Right cardiac atrium (tissue), 5 donors: ENCODE data around the gene CLCF1. TPM values are rescaled to one million over a fixed set of nuclear protein-coding genes. Genes with fewer than 3 reads are reported as not detected.

ENCODE experiments used
- ATAC-seq, 2 donors: fragments of 200-7000 bp; cut with Tn5 transposase; one replicate each; pipeline versions ENCODE4 v1.8.0 to v1.9.1; 2020; ENCODE audit warnings: moderate library complexity in 2 of 2, mild to moderate bottlenecking in 1 of 2
- DNase-seq, 3 donors: peaks; one replicate each; pipeline ENCODE4 v3.0.0-alpha.2; 2020
- H3K27ac ChIP-seq: one replicate; pipeline ENCODE4 v1.5.1; 2013; ENCODE audit warnings: mild to moderate bottlenecking, low read length, control low read depth, moderate library complexity
- H3K27me3 ChIP-seq: one replicate; pipeline ENCODE4 v1.6.1; 2013; ENCODE audit not compliant: control insufficient read depth, insufficient read depth
- H3K4me1 ChIP-seq: one replicate; pipeline ENCODE4 v1.6.1; 2013; ENCODE audit warnings: low read length; ENCODE audit not compliant: control insufficient read depth, insufficient read depth
- H3K4me3 ChIP-seq: one replicate; pipeline ENCODE4 v1.5.1; 2013; ENCODE audit warnings: low read length, control low read depth
- H3K9me3 ChIP-seq: one replicate; pipeline ENCODE4 v1.6.1; 2013; ENCODE audit warnings: low read length; ENCODE audit not compliant: control insufficient read depth
- WGBS: extraction: QIAGEN DNeasy Blood & Tissue Kit; methylation state at CpG from one replicate; pipeline ENCODE4 v1.1.7; 2013; 5-methylcytosine and 5-hydroxymethylcytosine counted together
- intact Hi-C, 4 donors: fragments of 100-400 bp; cut with DNase I; formaldehyde crosslinking; loops; one replicate each; pipeline versions ENCODE4 v1.11.0 to v1.14.0; 2022 to 2023
- long read RNA-seq, 4 donors: library from polyadenylated mRNA; unstranded; transcript quantifications; one replicate each; pipeline ENCODE4 v2.0.0, GENCODE V29; 2020 to 2021
- polyA plus RNA-seq: library from polyadenylated mRNA; stranded (reverse); fragments of 200-250 nt; gene quantifications from one replicate; pipeline ENCODE4 v1.2.3, GENCODE V29; 2013
- total RNA-seq, 4 donors: library from RNA; stranded (reverse); fragmentation: NEBNext Ultra II Directional; extraction: Animal tissue kit (Norgen Biotek cat#: 25700); gene quantifications; one replicate each; pipeline ENCODE4 v1.2.1, GENCODE V29; 2021
- donor health status: healthy with polysubstance abuse.
- donor health status: DM: no; HTN: yes; CAD: no.
- donor health status: DM: no; HTN: no; CAD: no.
- donor health status: DM: no; HTN: yes; CAD: no; lungs with severe emphysema.
- donor health status: DM: yes; HTN: yes; CAD: no.

CLCF1 gene
- total RNA-seq (1 to 10 TPM; 2.9 to 6.1 (median 3.0) TPM), polyA plus RNA-seq (3.7 TPM)
- long read RNA-seq, donor 1, partial matches to known transcripts = 3 of 16 reads
- long read RNA-seq, donor 1, other reads (novel, unspliced or antisense) = 10 of 16 reads
- long read RNA-seq, donor 2, partial matches to known transcripts = 1 of 6 reads
- long read RNA-seq, donor 2, other reads (novel, unspliced or antisense) = 5 of 6 reads
- long read RNA-seq, donor 3, transcript CLCF1-201 (3 exons, 1,844 nt) = major isoform, 5 of 21 reads
- long read RNA-seq, donor 3, partial matches to known transcripts = 8 of 21 reads
- long read RNA-seq, donor 3, other reads (novel, unspliced or antisense) = 8 of 21 reads
- long read RNA-seq, donor 4, partial matches to known transcripts = 1 of 12 reads
- long read RNA-seq, donor 4, other reads (novel, unspliced or antisense) = 11 of 12 reads

- peak within 1 kb of the TSS; percentile 94 for H3K4me3 ChIP-seq
- peak; percentile 82 to 92 (median 89) for DNase-seq
- intact Hi-C loops = no loop called here
- H3K27ac ChIP-seq = peak within 1 kb of the TSS; percentile 87
- H3K27me3 ChIP-seq = no peaks in the 10 kb centered on the region
- peak; percentile 67 to 75 for ATAC-seq
- peaks cover 11% of the 10 kb centered on the region for H3K4me1 ChIP-seq
- under 1% methylated on average over 65 of the region's 76 CpGs for WGBS
- no peaks in the 10 kb centered on the region for H3K9me3 ChIP-seq
Observed at GRCh38 chr11:67372993-67373647, at the start of gene CLCF1. TSS of gene CLCF1 (minus strand) at chr11:67373598. CDS start at chr11:67373539, 59 bp downstream.

GRCh38 chr11:67422891-67423290 is 49.5 kb upstream of the CLCF1 start:
- no peak for DNase-seq
- Histone ChIP-seq H3K4me1 (peaks cover 7% of the 10 kb centered on the region), H3K27me3 (no peaks in the 10 kb centered on the region), H3K4me3 (no peak overlapping the region), H3K27ac (no peak overlapping the region), H3K9me3 (no peaks in the 10 kb centered on the region)
- 69% methylated on average over 6 of the region's 6 CpGs for WGBS
- ATAC-seq = no peak
- intact Hi-C loops = no loop called here

- Histone ChIP-seq H3K4me3 (peak overlapping the region; percentile 11), H3K9me3 (no peaks in the 10 kb centered on the region), H3K4me1 (peaks cover 7% of the 10 kb centered on the region), H3K27ac (no peak overlapping the region), H3K27me3 (no peaks in the 10 kb centered on the region)
- 77% methylated on average over 22 of the region's 22 CpGs for WGBS
- ATAC-seq = no peak
- DNase-seq = no peak
- intact Hi-C loops = no loop called here
Observed at GRCh38 chr11:67421430-67422031, 48.1 kb upstream of the CLCF1 start.

- H3K9me3 ChIP-seq = no peaks in the 10 kb centered on the region
- H3K4me1 ChIP-seq = peaks cover 10% of the 10 kb centered on the region
- ATAC-seq (peak; percentile 92 to 93), DNase-seq (peak; percentile 96 to 99 (median 99))
- H3K27ac ChIP-seq = peak overlapping the region; percentile 96
- WGBS = under 1% methylated on average over 97 of the region's 97 CpGs
- H3K4me3 ChIP-seq = peak overlapping the region; percentile 65
- intact Hi-C loops = no loop called here
- H3K27me3 ChIP-seq = no peaks in the 10 kb centered on the region
Observed at GRCh38 chr11:67420646-67421429, 47.4 kb upstream of the CLCF1 start.

- no peaks in the 10 kb centered on the region for H3K9me3 ChIP-seq
- H3K27ac ChIP-seq = peak overlapping the region; percentile 96
- ATAC-seq (no peak), DNase-seq (peak in 1 of 3 donors; percentile 66)
- intact Hi-C loops = no loop called here
- no peaks in the 10 kb centered on the region for H3K27me3 ChIP-seq
- H3K4me3 ChIP-seq = peak overlapping the region; percentile 65
- WGBS = 37% methylated on average over 15 of the region's 15 CpGs
- H3K4me1 ChIP-seq = peaks cover 10% of the 10 kb centered on the region
Observed at GRCh38 chr11:67420147-67420645, 46.8 kb upstream of the CLCF1 start.

GRCh38 chr11:67419325-67420049 is 46.1 kb upstream of the CLCF1 start:
- WGBS = 91% methylated on average over 21 of the region's 21 CpGs
- Histone ChIP-seq H3K27ac (peak overlapping the region; percentile 60), H3K4me1 (peaks cover 10% of the 10 kb centered on the region), H3K27me3 (no peaks in the 10 kb centered on the region), H3K9me3 (no peaks in the 10 kb centered on the region), H3K4me3 (no peak overlapping the region)
- peak in 1 of 3 donors; percentile 59 for DNase-seq
- intact Hi-C loops = loop anchor here in 1 of 4 donors (10.0 kb wide), 1 partner anchor 45 kb away; the partner anchor contains the start of gene TMEM134
- ATAC-seq = no peak

- intact Hi-C loops = loop anchor here in 1 of 4 donors (10.0 kb wide), 1 partner anchor 46 kb away; the partner anchor contains the start of gene TMEM134
- no peak overlapping the region for H3K4me3 ChIP-seq
- H3K4me1 ChIP-seq = peaks cover 10% of the 10 kb centered on the region
- peak; percentile 2 to 18 for ATAC-seq
- no peaks in the 10 kb centered on the region for H3K9me3 ChIP-seq
- 57% methylated on average over 26 of the region's 26 CpGs for WGBS
- peak; percentile 44 to 81 (median 74) for DNase-seq
- peak overlapping the region; percentile 60 for H3K27ac ChIP-seq
- no peaks in the 10 kb centered on the region for H3K27me3 ChIP-seq
Observed at GRCh38 chr11:67418476-67419281, 45.3 kb upstream of the CLCF1 start.

GRCh38 chr11:67417425-67417824 is 44.0 kb upstream of the CLCF1 start:
- peaks cover 10% of the 10 kb centered on the region for H3K4me1 ChIP-seq
- intact Hi-C loops = loop anchor here in 1 of 4 donors (10.0 kb wide), 1 partner anchor 47 kb away; the partner anchor contains the start of gene TMEM134
- no peak overlapping the region for H3K4me3 ChIP-seq
- DNase-seq (peak in 2 of 3 donors; percentile 64 to 72), ATAC-seq (no peak)
- no peaks in the 10 kb centered on the region for H3K9me3 ChIP-seq
- H3K27me3 ChIP-seq = no peaks in the 10 kb centered on the region
- peak overlapping the region; percentile 60 for H3K27ac ChIP-seq
- 76% methylated on average over 12 of the region's 12 CpGs for WGBS
